Ectodermal cell (in vitro differentiated cells): Measurements from ENCODE around the gene TNPO1.
"Not testable (repeated sequence)": the region's sequence is repeated elsewhere in the genome, so short reads cannot be mapped to it uniquely, and the experiment has no call there.

Experiments used
- H3K27ac ChIP-seq: 2 replicates; pipeline ENCODE4 v1.7.0; 2013; ENCODE audit warnings: mild to moderate bottlenecking, low read depth, low read length; ENCODE audit not compliant: insufficient read depth, poor library complexity, severe bottlenecking
- H3K27me3 ChIP-seq: 2 replicates; pipeline ENCODE4 v1.7.0; 2013; ENCODE audit warnings: mild to moderate bottlenecking, low read length; ENCODE audit not compliant: insufficient read depth, control insufficient read depth, poor library complexity, severe bottlenecking
- H3K36me3 ChIP-seq: one replicate; pipeline ENCODE4 v1.7.0; 2013; ENCODE audit warnings: low read length; ENCODE audit not compliant: control insufficient read depth, insufficient read depth
- H3K4me1 ChIP-seq: one replicate; pipeline ENCODE4 v1.7.0; 2013; ENCODE audit warnings: low read length; ENCODE audit not compliant: control insufficient read depth, insufficient read depth
- H3K4me3 ChIP-seq: 2 replicates; pipeline ENCODE4 v1.7.0; 2013; ENCODE audit warnings: low read depth, low read length, control low read depth; ENCODE audit not compliant: insufficient read depth
- H3K9me3 ChIP-seq: 2 replicates; pipeline ENCODE4 v1.7.0; 2013; ENCODE audit warnings: mild to moderate bottlenecking, low read length, moderate library complexity; ENCODE audit not compliant: control insufficient read depth
- WGBS, 2 experiments: methylation state at CpG; one replicate each; pipeline ENCODE4 v1.1.7; 2013; ENCODE audit warnings: missing lambda C conversion rate in 2 of 2; 5-methylcytosine and 5-hydroxymethylcytosine counted together

Gene TNPO1

GRCh38 chr5:72790186-72790585 is 26.3 kb upstream of the TNPO1 start:
- H3K9me3 ChIP-seq = no peaks in the 10 kb centered on the region
- no peaks in the 10 kb centered on the region for H3K36me3 ChIP-seq
- no peaks in the 10 kb centered on the region for H3K4me1 ChIP-seq
- H3K4me3 ChIP-seq = no peak overlapping the region
- H3K27ac ChIP-seq = no peak overlapping the region
- WGBS, 2 experiments = 70 to 85% methylated on average over 1 of the region's 1 CpG
- H3K27me3 ChIP-seq = no peaks in the 10 kb centered on the region

DNA sequence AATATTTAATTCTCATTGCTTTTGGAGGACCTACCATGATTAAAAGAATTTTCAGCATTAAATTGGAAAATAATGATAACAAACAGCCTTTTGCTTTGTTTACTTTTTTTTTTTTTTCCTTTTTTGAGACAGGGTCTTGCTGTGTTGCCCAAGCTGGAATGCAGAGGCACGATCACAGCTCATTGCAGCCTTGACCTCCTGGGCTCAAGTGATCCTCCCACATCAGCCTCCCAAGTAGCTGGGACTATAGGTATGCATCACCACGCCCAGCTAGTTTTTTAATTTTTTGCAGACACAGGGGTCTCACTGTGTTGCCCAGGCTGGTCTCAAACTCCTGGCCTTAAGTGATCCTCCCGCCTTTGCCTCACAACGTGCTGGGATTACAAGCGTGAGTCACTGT is 23.8 kb upstream of the TNPO1 start:
- H3K36me3 ChIP-seq, H3K27ac ChIP-seq, H3K4me3 ChIP-seq, H3K9me3 ChIP-seq, H3K27me3 ChIP-seq, H3K4me1 ChIP-seq: not testable (repeated sequence)
- WGBS, 2 experiments = 93% methylated on average over 5 of the region's 5 CpGs

DNA sequence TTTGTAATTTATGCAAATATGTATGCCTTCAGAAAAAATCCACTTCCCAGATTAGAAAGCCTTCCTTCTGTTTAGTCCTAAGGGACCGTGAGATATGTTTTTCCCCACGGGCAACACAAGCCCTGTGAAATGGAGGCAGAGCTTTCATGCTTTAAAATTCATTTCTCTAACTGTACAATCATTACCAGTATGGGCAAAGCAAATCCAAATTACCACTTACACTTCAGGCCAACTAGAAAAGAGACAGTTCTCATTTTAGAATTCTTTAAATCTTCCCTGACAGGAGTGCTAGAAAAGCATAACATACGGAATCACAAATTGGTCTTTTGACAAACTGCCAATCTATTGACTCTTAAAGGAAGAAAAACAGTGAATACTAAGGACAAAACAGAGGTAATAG is 20.5 kb upstream of the TNPO1 start:
- H3K36me3 ChIP-seq = no peaks in the 10 kb centered on the region
- 94 to 96% methylated on average over 3 of the region's 3 CpGs for WGBS, 2 experiments
- H3K4me3 ChIP-seq = no peak overlapping the region
- no peak overlapping the region for H3K27ac ChIP-seq
- no peaks in the 10 kb centered on the region for H3K27me3 ChIP-seq
- no peaks in the 10 kb centered on the region for H3K9me3 ChIP-seq
- no peaks in the 10 kb centered on the region for H3K4me1 ChIP-seq

DNA sequence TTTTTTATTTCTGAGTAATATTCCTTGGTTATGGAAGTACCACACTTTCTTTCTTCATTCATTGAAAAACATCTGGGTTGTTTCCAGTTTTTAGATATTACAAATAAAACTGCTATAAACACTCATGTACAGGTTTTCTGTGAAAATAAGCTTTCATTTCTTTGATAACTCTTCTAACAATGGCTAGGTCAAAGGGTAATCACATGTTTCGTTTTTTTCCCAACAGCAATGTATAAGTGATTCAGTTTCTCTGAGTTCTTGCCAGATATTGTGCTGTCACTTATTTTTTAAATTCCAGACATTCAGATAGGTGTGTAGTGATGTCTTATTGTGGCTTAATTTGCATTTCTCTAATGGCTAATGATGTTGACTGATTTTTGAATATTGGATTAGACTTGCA is 16.7 kb upstream of the TNPO1 start:
- no peaks in the 10 kb centered on the region for H3K27me3 ChIP-seq
- H3K4me1 ChIP-seq = no peaks in the 10 kb centered on the region
- H3K36me3 ChIP-seq = no peaks in the 10 kb centered on the region
- 88 to 100% methylated on average over 1 of the region's 1 CpG for WGBS, 2 experiments
- H3K4me3 ChIP-seq = no peak overlapping the region
- H3K9me3 ChIP-seq = no peaks in the 10 kb centered on the region
- H3K27ac ChIP-seq = no peak overlapping the region

DNA sequence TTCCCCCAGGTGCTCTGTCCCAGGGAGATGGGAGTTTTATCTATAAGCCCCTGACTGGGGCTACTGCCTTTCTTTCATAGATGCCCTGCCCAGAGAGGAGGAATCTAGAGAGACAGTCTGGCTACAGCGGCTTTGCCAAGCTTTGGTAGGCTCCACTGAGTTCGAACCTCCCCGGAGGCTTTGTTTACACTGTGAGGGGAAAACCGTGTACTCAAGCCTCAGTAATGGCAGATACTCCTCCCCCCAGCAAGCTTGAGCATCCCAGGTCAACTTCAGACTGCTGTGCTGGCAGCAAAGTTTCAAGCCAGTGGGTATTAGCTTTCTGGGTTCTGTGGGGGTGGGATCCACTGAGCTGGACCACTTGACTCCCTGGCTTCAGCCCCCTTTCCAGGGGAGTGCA is 7.8 kb upstream of the TNPO1 start:
- not testable (repeated sequence) for H3K27me3 ChIP-seq, H3K4me1 ChIP-seq
- WGBS, 2 experiments = 77 to 84% methylated on average over 4 of the region's 4 CpGs

DNA sequence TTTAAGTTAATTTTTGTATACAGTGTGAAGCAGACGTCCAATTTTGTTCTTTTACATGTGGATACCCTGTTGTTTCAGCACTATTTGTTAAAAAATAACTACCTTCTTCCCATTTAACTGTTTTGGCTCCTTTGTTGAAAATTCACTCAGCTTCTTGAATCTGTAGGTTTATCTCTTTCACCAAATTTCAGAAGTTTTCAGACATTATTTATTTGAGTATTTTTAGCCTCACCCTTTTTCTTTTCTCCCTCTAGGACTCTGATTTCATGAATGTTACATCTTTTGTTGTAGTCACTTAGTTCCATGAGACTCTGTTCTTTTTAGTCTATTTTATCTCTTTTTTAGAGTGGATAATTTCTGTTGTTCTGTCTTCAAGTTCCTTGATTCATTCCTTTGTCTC is 4.6 kb upstream of the TNPO1 start:
- H3K27ac ChIP-seq = no peak overlapping the region
- no peaks in the 10 kb centered on the region for H3K4me1 ChIP-seq
- H3K9me3 ChIP-seq = no peaks in the 10 kb centered on the region
- WGBS, 2 experiments = 75 to 100% methylated on average over 1 of the region's 1 CpG
- no peaks in the 10 kb centered on the region for H3K36me3 ChIP-seq
- H3K4me3 ChIP-seq = no peak overlapping the region
- H3K27me3 ChIP-seq = no peaks in the 10 kb centered on the region

More for the DNA sequence above, 7.8 kb upstream of the TNPO1 start:
- H3K9me3 ChIP-seq, H3K27ac ChIP-seq, H3K4me3 ChIP-seq, H3K36me3 ChIP-seq: not testable (repeated sequence)

DNA sequence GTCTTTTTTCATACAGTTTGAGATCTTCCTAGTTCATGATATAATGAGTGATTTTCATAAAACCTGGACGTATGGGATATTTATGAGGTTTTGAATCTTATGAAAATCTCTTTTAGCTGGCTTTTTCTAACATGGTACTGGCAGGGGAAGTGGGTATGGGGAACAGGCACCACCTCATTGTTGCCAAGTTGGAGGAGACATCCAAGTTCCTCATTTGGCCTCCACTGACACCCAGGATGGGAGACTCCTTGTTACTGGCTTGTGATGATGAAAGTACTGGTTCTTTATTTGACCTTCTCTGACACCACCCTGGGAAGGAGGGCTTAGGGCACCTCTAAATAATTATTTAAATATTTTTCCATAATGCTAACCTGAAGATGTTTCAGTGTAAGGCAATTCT is 4.0 kb upstream of the TNPO1 start:
- Histone ChIP-seq H3K27me3 (no peaks in the 10 kb centered on the region), H3K9me3 (no peaks in the 10 kb centered on the region), H3K4me3 (no peak overlapping the region), H3K27ac (no peak overlapping the region), H3K4me1 (no peaks in the 10 kb centered on the region), H3K36me3 (no peaks in the 10 kb centered on the region)
- WGBS, 2 experiments = 97 to 100% methylated on average over 1 of the region's 1 CpG

DNA sequence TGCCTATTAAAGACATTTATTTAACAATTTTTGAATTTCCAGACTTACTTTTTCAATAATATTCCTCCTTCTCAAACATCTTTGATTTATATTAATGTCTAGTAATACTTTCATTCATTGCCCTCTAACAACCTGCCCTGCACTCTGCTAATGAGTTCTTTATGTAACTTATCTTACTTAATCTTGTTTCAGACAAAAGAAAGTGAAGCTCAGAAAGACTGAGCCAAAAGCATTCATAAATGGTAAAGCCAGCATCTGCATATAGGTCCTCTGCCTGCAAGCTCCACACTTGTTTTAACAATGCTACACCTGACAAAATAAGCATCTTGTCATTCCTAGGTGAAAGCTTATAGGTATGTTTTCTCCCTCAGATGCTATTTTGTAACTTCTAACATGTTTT is 2.4 kb upstream of the TNPO1 start:
- Histone ChIP-seq H3K9me3 (no peaks in the 10 kb centered on the region), H3K27me3 (no peaks in the 10 kb centered on the region), H3K27ac (no peak overlapping the region), H3K4me3 (no peak overlapping the region), H3K36me3 (no peaks in the 10 kb centered on the region), H3K4me1 (peaks cover 6% of the 10 kb centered on the region)

DNA sequence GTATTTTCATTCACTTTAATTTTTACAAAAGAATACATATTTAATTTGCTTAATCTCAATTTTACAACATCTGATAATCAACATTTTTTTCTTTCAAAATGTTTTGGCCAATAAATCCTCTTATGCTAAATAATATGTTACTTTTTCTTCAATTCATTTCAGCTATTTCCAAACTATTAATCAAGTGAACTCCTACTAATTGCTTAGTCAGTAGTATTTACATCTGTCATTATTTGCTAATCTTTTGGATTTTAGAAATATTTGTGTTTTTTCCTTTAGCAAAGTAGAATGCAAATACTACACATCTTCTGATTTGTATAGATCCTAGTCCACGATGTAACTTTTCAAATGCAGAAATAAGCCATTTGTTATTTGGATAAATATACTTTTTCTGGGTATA is 1.6 kb upstream of the TNPO1 start:
- no peak overlapping the region for H3K4me3 ChIP-seq
- no peaks in the 10 kb centered on the region for H3K36me3 ChIP-seq
- no peaks in the 10 kb centered on the region for H3K27me3 ChIP-seq
- no CpG with 5 or more reads among the region's 1 CpG for WGBS, 2 experiments
- no peak overlapping the region for H3K27ac ChIP-seq
- H3K9me3 ChIP-seq = no peaks in the 10 kb centered on the region
- H3K4me1 ChIP-seq = peaks cover 13% of the 10 kb centered on the region

DNA sequence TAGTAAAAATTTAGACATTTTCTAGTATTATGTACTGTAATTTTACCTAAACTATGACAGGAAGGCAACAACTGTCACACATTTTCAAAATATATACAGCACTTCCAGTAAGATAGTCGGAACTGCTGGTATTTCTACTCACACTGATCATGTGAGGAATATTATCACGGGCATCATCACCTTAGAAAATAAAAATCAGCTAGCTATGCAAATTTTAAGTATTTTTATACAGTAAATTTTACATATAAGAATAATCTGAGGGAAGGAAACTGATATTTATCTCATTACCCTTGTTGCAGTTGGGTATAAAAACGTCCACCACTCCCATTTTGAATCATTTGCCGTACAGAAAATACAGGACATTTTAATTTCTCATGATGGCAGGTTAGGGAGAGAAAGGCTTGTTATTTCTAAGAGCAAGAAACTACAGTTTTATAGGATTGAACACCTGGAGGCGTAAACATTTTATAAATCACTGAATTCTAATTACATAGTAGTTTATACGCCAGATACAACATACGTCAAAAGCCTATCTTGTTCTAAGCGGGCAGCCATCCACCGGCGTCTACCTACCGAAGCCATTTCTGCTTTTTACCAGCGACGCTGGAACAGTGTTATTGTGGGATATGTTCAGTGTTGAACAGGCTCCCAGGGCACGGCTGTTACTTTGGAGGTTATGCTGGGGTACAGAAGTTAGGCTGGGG is 729 bp upstream of the TNPO1 start:
- H3K36me3 ChIP-seq = no peaks in the 10 kb centered on the region
- H3K4me3 ChIP-seq = peak overlapping the region; percentile 95
- H3K27me3 ChIP-seq = no peaks in the 10 kb centered on the region
- peaks cover 13% of the 10 kb centered on the region for H3K4me1 ChIP-seq
- peak overlapping the region; percentile 100 for H3K27ac ChIP-seq
- 43 to 47% methylated on average over 10 to 14 of the region's 14 CpGs for WGBS, 2 experiments
- H3K9me3 ChIP-seq = no peaks in the 10 kb centered on the region

- 0% methylated on average over 22 to 24 of the region's 24 CpGs for WGBS, 2 experiments
- H3K9me3 ChIP-seq = no peaks in the 10 kb centered on the region
- peaks cover 13% of the 10 kb centered on the region for H3K4me1 ChIP-seq
- H3K4me3 ChIP-seq = peak overlapping the region; percentile 95
- peak overlapping the region; percentile 100 for H3K27ac ChIP-seq
- no peaks in the 10 kb centered on the region for H3K27me3 ChIP-seq
- H3K36me3 ChIP-seq = no peaks in the 10 kb centered on the region
Measured at GRCh38 chr5:72817076-72817481, 618 bp downstream of the TNPO1 start.
